OCI-LY3 (cell line): ENCODE measurements around the gene REEP3.

Experiments
- H2AFZ ChIP-seq: fragments of 200-600, 300-600 bp; shearing (Covaris generic); 2 replicates; pipeline ENCODE4 v1.6.0; 2014; ENCODE audit warnings: antibody characterized with exemption, low read depth, low read length
- H3K27ac ChIP-seq: fragments of 200-600, 300-600 bp; sonication (generic); 2 replicates; pipeline ENCODE4 v1.5.1; 2014; ENCODE audit warnings: mild to moderate bottlenecking, low read length, moderate library complexity, mixed read lengths
- H3K27me3 ChIP-seq: fragments of 200-600, 300-600 bp; sonication (generic); 2 replicates; pipeline ENCODE4 v1.6.1; 2014; ENCODE audit warnings: low read depth, low read length, mixed read lengths
- H3K36me3 ChIP-seq: fragments of 200-600, 300-600 bp; sonication (generic); replicated peaks from 2 replicates; pipeline ENCODE3; 2014; ENCODE audit warnings: low read depth, low read length, mixed read lengths
- H3K4me1 ChIP-seq: fragments of 300-600, 200-600 bp; sonication (generic); 2 replicates; pipeline ENCODE4 v1.6.1; 2014; ENCODE audit warnings: low read length, mixed read lengths
- H3K4me2 ChIP-seq: fragments of 200-600, 300-600 bp; sonication (generic); 2 replicates; pipeline ENCODE4 v1.6.1; 2014; ENCODE audit warnings: low read length, mixed read lengths
- H3K4me3 ChIP-seq: fragments of 300-600, 200-600 bp; sonication (generic); 2 replicates; pipeline ENCODE4 v1.5.1; 2014; ENCODE audit warnings: antibody characterized with exemption, mild to moderate bottlenecking, low read length, moderate library complexity
- H3K79me2 ChIP-seq: fragments of 300-600, 200-600 bp; shearing (Covaris generic); 2 replicates; pipeline ENCODE4 v1.6.1; 2014; ENCODE audit warnings: mild to moderate bottlenecking, low read length, mixed read lengths
- H3K9ac ChIP-seq: fragments of 300-600, 200-600 bp; shearing (Covaris generic); 2 replicates; pipeline ENCODE4 v1.6.0; 2014; ENCODE audit warnings: mild to moderate bottlenecking, low read length, moderate library complexity
- H3K9me3 ChIP-seq: fragments of 200-600, 300-600 bp; shearing (Covaris generic); 2 replicates; pipeline ENCODE4 v1.6.1; 2014; ENCODE audit warnings: low read length, mixed read lengths; ENCODE audit not compliant: insufficient read depth
- H4K20me1 ChIP-seq: fragments of 200-600, 300-600 bp; sonication (generic); 2 replicates; pipeline ENCODE4 v1.6.1; 2016; ENCODE audit warnings: low read length, mixed read lengths; ENCODE audit not compliant: insufficient read depth
- EZH2phosphoT487 ChIP-seq: fragments of 200-600 bp; shearing (Covaris generic); IDR thresholded peaks from 2 replicates; pipeline ENCODE4 v1.6.1; 2018; ENCODE audit warnings: antibody characterized with exemption, mixed run types, low read depth
- TF ChIP-seq, protein P1 (sequence below): fragments of 200-600, 300-600 bp; sonication (generic); IDR thresholded peaks from 2 replicates; pipeline ENCODE4 v1.5.1; 2014; ENCODE audit warnings: antibody characterized with exemption, low read length, low read depth

Gene REEP3

DNA sequence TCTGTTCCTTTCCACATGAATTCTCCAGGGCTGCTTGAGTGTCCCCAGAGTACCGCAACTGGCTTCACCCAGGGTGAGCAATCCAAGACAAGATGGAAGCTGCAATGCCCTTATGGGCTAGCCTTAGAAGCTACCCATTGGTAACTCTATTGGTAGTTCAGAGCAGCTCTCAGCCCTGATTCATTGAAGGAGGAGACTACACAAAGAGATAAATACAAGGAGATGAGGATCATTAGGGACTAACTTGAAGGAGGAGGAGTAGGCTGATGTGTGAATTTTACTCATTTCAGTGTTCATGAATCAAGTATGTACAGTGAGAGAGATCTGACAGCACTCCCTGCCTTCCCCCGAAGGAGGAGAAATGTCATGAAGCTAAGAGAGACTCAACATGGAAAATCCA is 124.0 kb downstream of the REEP3 start:
- Histone ChIP-seq H4K20me1 (no peaks in the 10 kb centered on the region), H3K27ac (no peak overlapping the region), H3K4me2 (no peak overlapping the region), H3K9me3 (no peaks in the 10 kb centered on the region), H3K4me3 (no peak overlapping the region), H3K79me2 (no peaks in the 10 kb centered on the region), H3K4me1 (0 out of 2 replicates have a peak, but pooled peaks cover 7% of the 10 kb centered on the region), H2AFZ (no peak overlapping the region), H3K36me3 (no peaks in the 10 kb centered on the region), H3K27me3 (no peaks in the 10 kb centered on the region), H3K9ac (no peak overlapping the region)
- TF ChIP-seq, protein P1, sequence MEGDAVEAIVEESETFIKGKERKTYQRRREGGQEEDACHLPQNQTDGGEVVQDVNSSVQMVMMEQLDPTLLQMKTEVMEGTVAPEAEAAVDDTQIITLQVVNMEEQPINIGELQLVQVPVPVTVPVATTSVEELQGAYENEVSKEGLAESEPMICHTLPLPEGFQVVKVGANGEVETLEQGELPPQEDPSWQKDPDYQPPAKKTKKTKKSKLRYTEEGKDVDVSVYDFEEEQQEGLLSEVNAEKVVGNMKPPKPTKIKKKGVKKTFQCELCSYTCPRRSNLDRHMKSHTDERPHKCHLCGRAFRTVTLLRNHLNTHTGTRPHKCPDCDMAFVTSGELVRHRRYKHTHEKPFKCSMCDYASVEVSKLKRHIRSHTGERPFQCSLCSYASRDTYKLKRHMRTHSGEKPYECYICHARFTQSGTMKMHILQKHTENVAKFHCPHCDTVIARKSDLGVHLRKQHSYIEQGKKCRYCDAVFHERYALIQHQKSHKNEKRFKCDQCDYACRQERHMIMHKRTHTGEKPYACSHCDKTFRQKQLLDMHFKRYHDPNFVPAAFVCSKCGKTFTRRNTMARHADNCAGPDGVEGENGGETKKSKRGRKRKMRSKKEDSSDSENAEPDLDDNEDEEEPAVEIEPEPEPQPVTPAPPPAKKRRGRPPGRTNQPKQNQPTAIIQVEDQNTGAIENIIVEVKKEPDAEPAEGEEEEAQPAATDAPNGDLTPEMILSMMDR = no peak
- TF ChIP-seq EZH2phosphoT487 = no peak

GRCh38 chr10:63646491-63646890 is 125.3 kb downstream of the REEP3 start:
- Histone ChIP-seq H3K27ac (no peak overlapping the region), H3K79me2 (no peaks in the 10 kb centered on the region), H4K20me1 (no peaks in the 10 kb centered on the region), H3K27me3 (no peaks in the 10 kb centered on the region), H3K9me3 (no peaks in the 10 kb centered on the region), H3K9ac (no peak overlapping the region), H2AFZ (no peak overlapping the region), H3K36me3 (no peaks in the 10 kb centered on the region), H3K4me1 (0 out of 2 replicates have a peak, but pooled peaks cover 7% of the 10 kb centered on the region), H3K4me2 (no peak overlapping the region), H3K4me3 (no peak overlapping the region)
- TF ChIP-seq, protein P1 = no peak
- TF ChIP-seq EZH2phosphoT487 = no peak

DNA sequence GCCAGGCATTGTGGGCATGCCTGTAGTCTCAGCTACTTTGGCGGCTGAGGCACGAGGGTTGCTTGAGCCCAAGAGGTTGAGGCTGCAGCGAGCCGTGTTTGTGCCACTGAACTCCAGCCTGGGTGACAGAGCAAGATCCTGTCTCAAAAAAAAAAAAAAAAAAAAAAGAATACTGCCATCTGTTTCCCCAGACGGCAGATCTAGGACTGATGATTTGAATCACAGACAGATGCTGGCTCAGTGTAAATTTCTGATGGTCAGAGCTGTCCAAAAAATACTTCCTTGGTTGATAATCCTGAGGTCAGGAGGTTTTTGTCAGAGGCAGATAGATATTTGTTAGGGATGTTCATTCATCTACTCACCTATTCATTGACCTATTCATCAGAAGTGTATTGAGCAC is 130.7 kb downstream of the REEP3 start:
- H2AFZ ChIP-seq = no peak overlapping the region
- no peaks in the 10 kb centered on the region for H3K27me3 ChIP-seq
- TF ChIP-seq, protein P1 = no peak
- H3K4me2 ChIP-seq = no peak overlapping the region
- no peak overlapping the region for H3K4me3 ChIP-seq
- H3K36me3 ChIP-seq = no peaks in the 10 kb centered on the region
- no peak overlapping the region for H3K27ac ChIP-seq
- H3K9me3 ChIP-seq = no peaks in the 10 kb centered on the region
- H4K20me1 ChIP-seq = no peaks in the 10 kb centered on the region
- no peaks in the 10 kb centered on the region for H3K4me1 ChIP-seq
- no peak overlapping the region for H3K9ac ChIP-seq
- no peaks in the 10 kb centered on the region for H3K79me2 ChIP-seq

- Histone ChIP-seq H4K20me1 (no peaks in the 10 kb centered on the region), H3K36me3 (no peaks in the 10 kb centered on the region), H2AFZ (no peak overlapping the region), H3K79me2 (no peaks in the 10 kb centered on the region), H3K9me3 (no peaks in the 10 kb centered on the region), H3K9ac (no peak overlapping the region), H3K4me3 (no peak overlapping the region), H3K4me2 (no peak overlapping the region), H3K4me1 (no peaks in the 10 kb centered on the region), H3K27me3 (no peaks in the 10 kb centered on the region), H3K27ac (no peak overlapping the region)
- TF ChIP-seq, protein P1 = no peak
- TF ChIP-seq EZH2phosphoT487 = no peak
These were observed 132.5 kb downstream of the REEP3 start for GRCh38 chr10:63653747-63654146.
